GM12875 (cell line): ENCODE measurements around the gene HEG1.

Experiments used
- H3K4me3 ChIP-seq: one replicate; pipeline ENCODE4 v1.5.1; 2011; ENCODE audit warnings: low read depth, low read length, control low read depth
- CTCF ChIP-seq: IDR thresholded peaks from 2 replicates; pipeline ENCODE4 v1.5.1; 2011; ENCODE audit warnings: low read depth, mild to moderate bottlenecking, control low read depth, inconsistent platforms, low read length, moderate library complexity, borderline replicate concordance; ENCODE audit not compliant: insufficient read depth

HEG1 gene

GRCh38 chr3:125039131-125040100, 16.4 kb downstream of the HEG1 start:
- H3K4me3 ChIP-seq = no peak overlapping the region
- no peak for TF ChIP-seq CTCF

GRCh38 chr3:125037498-125038150, 18.2 kb downstream of the HEG1 start:
- H3K4me3 ChIP-seq = no peak overlapping the region

GRCh38 chr3:125035217-125035616, 20.6 kb downstream of the HEG1 start:
- no peak for TF ChIP-seq CTCF

More at GRCh38 chr3:125037498-125038150, 18.2 kb downstream of the HEG1 start:
- no peak for TF ChIP-seq CTCF

GRCh38 chr3:125033616-125034015, 22.2 kb downstream of the HEG1 start:
- no peak for TF ChIP-seq CTCF

More at GRCh38 chr3:125035217-125035616, 20.6 kb downstream of the HEG1 start:
- H3K4me3 ChIP-seq = no peak overlapping the region

GRCh38 chr3:125033135-125033534, 22.7 kb downstream of the HEG1 start:
- H3K4me3 ChIP-seq = no peak overlapping the region
- no peak for TF ChIP-seq CTCF

More at GRCh38 chr3:125033616-125034015, 22.2 kb downstream of the HEG1 start:
- no peak overlapping the region for H3K4me3 ChIP-seq

- TF ChIP-seq CTCF = no peak
- no peak overlapping the region for H3K4me3 ChIP-seq
These were observed 23.1 kb downstream of the HEG1 start for GRCh38 chr3:125032683-125033082.
